ENCODE results near the gene TTC28.

TTC28 gene

GRCh38 chr22:27998511-27999410 is 680.9 kb downstream of the TTC28 start:
- POLR2A ChIA-PET = no interaction called here

GRCh38 chr22:27997538-27997937 is 682.1 kb downstream of the TTC28 start:
- CTCF ChIA-PET = no interaction called here
- POLR2A ChIA-PET = no interaction called here

More at GRCh38 chr22:27998511-27999410, 680.9 kb downstream of the TTC28 start:
- no peak for DNase-seq (ENCODE audit: extremely low spot score)
- CTCF ChIA-PET = interaction anchor here (1.0 to 2.1 kb wide), 6 partner anchors 10 to 830 kb away, joined by 3 to 7 read pairs (median 3); no protein-coding TSS in a partner anchor
- TF ChIP-seq CTCF (IDR thresholded peaks at IDR 0.05; ENCODE audit: control extremely low read depth, extremely low read depth, low read depth, missing control alignments) = no peak

GRCh38 chr22:27996981-27997380 is 682.7 kb downstream of the TTC28 start:
- CTCF ChIA-PET = no interaction called here
- POLR2A ChIA-PET = no interaction called here
- TF ChIP-seq CTCF (IDR thresholded peaks at IDR 0.05; ENCODE audit: control extremely low read depth, extremely low read depth, low read depth, missing control alignments) = no peak
- DNase-seq (ENCODE audit: extremely low spot score) = no peak

More at GRCh38 chr22:27997538-27997937, 682.1 kb downstream of the TTC28 start:
- DNase-seq (ENCODE audit: extremely low spot score) = no peak
- TF ChIP-seq CTCF (IDR thresholded peaks at IDR 0.05; ENCODE audit: control extremely low read depth, extremely low read depth, low read depth, missing control alignments) = no peak

- TF ChIP-seq CTCF (IDR thresholded peaks at IDR 0.05; ENCODE audit: control extremely low read depth, extremely low read depth, low read depth, missing control alignments) = no peak
- ChIA-PET CTCF (no interaction called here), POLR2A (no interaction called here)
- no peak for DNase-seq (ENCODE audit: extremely low spot score)
Observed at GRCh38 chr22:27996529-27996925, 683.1 kb downstream of the TTC28 start.

GRCh38 chr22:27995801-27996528 is 683.7 kb downstream of the TTC28 start:
- CTCF ChIA-PET = interaction anchor here (1.3 kb wide), 1 partner anchor 8 kb away, joined by 5 read pairs; no protein-coding TSS in a partner anchor
- DNase-seq (ENCODE audit: extremely low spot score) = no peak
- TF ChIP-seq CTCF (IDR thresholded peaks at IDR 0.05; ENCODE audit: control extremely low read depth, extremely low read depth, low read depth, missing control alignments) = no peak
- POLR2A ChIA-PET = no interaction called here

- ChIA-PET POLR2A (no interaction called here), CTCF (interaction anchor here (1.3 kb wide), 1 partner anchor 10 kb away, joined by 5 read pairs; no protein-coding TSS in a partner anchor)
- no peak for TF ChIP-seq CTCF (IDR thresholded peaks at IDR 0.05; ENCODE audit: control extremely low read depth, extremely low read depth, low read depth, missing control alignments)
- no peak for DNase-seq (ENCODE audit: extremely low spot score)
Observed at GRCh38 chr22:27994481-27995331, 684.9 kb downstream of the TTC28 start.

Data from GM10248 (cell line).